Measurements from ENCODE around the gene GAS2L2.
A peak's percentile ranks its signal among the peaks of the same experiment; 100 is the strongest.
"Not testable (repeated sequence)": the region's sequence is repeated elsewhere in the genome, so short reads cannot be mapped to it uniquely, and the experiment has no call there.

GAS2L2 gene

GRCh38 chr17:35773129-35773528 is 20.1 kb upstream of the GAS2L2 start:
- no peak for DNase-seq

GRCh38 chr17:35769895-35770486 is 17.0 kb upstream of the GAS2L2 start:
- DNase-seq = no peak

GRCh38 chr17:35768797-35769196 is 15.8 kb upstream of the GAS2L2 start:
- DNase-seq = no peak

- DNase-seq = peak; percentile 57
Observed at GRCh38 chr17:35766903-35767510, 14.0 kb upstream of the GAS2L2 start.

GRCh38 chr17:35766489-35766877 is 13.4 kb upstream of the GAS2L2 start:
- DNase-seq = no peak

- no peak for DNase-seq
Observed at GRCh38 chr17:35765756-35766488, 12.9 kb upstream of the GAS2L2 start.

GRCh38 chr17:35765086-35765710 is 12.2 kb upstream of the GAS2L2 start:
- no peak for DNase-seq

- DNase-seq = peak; percentile 96
Observed at GRCh38 chr17:35764123-35764991, 11.3 kb upstream of the GAS2L2 start.

- no peak for DNase-seq
Observed at GRCh38 chr17:35763767-35764122, 10.7 kb upstream of the GAS2L2 start.

GRCh38 chr17:35761601-35762000 is 8.6 kb upstream of the GAS2L2 start:
- no peak for DNase-seq

GRCh38 chr17:35760587-35760986 is 7.5 kb upstream of the GAS2L2 start, which contains the start of gene C17orf50:
C17orf50 (plus strand) TSS chr17:35760887; CDS start chr17:35760942, 55 bp downstream.
- DNase-seq = no peak

- DNase-seq = no peak
Observed at GRCh38 chr17:35757243-35757642, 4.2 kb upstream of the GAS2L2 start.

- DNase-seq = no peak
Observed at GRCh38 chr17:35752471-35752870, 568 bp downstream of the GAS2L2 start.

GRCh38 chr17:35751541-35751940 is 1.5 kb downstream of the GAS2L2 start:
- not testable (repeated sequence) for DNase-seq

- no peak for DNase-seq
Observed at GRCh38 chr17:35750526-35751395, 2.3 kb downstream of the GAS2L2 start.

- DNase-seq = no peak
Observed at GRCh38 chr17:35749560-35750412, 3.3 kb downstream of the GAS2L2 start.

- no peak for DNase-seq
Observed at GRCh38 chr17:35748979-35749378, 4.1 kb downstream of the GAS2L2 start.

GRCh38 chr17:35748341-35748841 is 4.6 kb downstream of the GAS2L2 start:
- DNase-seq = no peak

- DNase-seq = peak; percentile 84
Observed at GRCh38 chr17:35747540-35748017, 5.5 kb downstream of the GAS2L2 start.

- DNase-seq = no peak
Observed at GRCh38 chr17:35745749-35746320, 7.2 kb downstream of the GAS2L2 start.

All from OCI-M1 (cell line).